ENCODE measurements around the gene ARHGAP10. TPM values are rescaled to one million over a fixed set of nuclear protein-coding genes. Genes with fewer than 3 reads are reported as not detected.

ARHGAP10 gene
- total RNA-seq, 2 donors from 2014 or later = 36.1 to 43.5 TPM

- Histone ChIP-seq H3K9me3 (no peaks in the 10 kb centered on the region), H3K36me3 (no peaks in the 10 kb centered on the region), H3K4me1 (peaks cover 0 to 41% of the 10 kb centered on the region in 2 donors), H3K27me3 (no peaks in the 10 kb centered on the region), H3K4me3 (no peak overlapping the region), H3K27ac (peak overlapping the region in 1 of 2 donors; percentile 15)
- DNase-seq (ENCODE audit: low spot score) = no peak
- no peak for TF ChIP-seq CTCF (IDR thresholded peaks at IDR 0.05)
Observed at GRCh38 chr4:147801820-147802219, 69.9 kb downstream of the ARHGAP10 start.

- Histone ChIP-seq H3K27ac (peak overlapping the region in 1 of 2 donors; percentile 15), H3K4me3 (no peak overlapping the region), H3K9me3 (no peaks in the 10 kb centered on the region), H3K36me3 (no peaks in the 10 kb centered on the region), H3K4me1 (peaks cover 0 to 41% of the 10 kb centered on the region in 2 donors), H3K27me3 (no peaks in the 10 kb centered on the region)
- DNase-seq (ENCODE audit: low spot score) = no peak
- no peak for TF ChIP-seq CTCF (IDR thresholded peaks at IDR 0.05)
Observed at GRCh38 chr4:147802346-147802745, 70.5 kb downstream of the ARHGAP10 start.

- Histone ChIP-seq H3K4me1 (peaks cover 0 to 48% of the 10 kb centered on the region in 2 donors), H3K36me3 (no peaks in the 10 kb centered on the region), H3K4me3 (no peak overlapping the region), H3K27ac (no peak overlapping the region), H3K27me3 (no peaks in the 10 kb centered on the region), H3K9me3 (no peaks in the 10 kb centered on the region)
- no peak for DNase-seq (ENCODE audit: low spot score)
- no peak for TF ChIP-seq CTCF (IDR thresholded peaks at IDR 0.05)
Observed at GRCh38 chr4:147805946-147806345, 74.1 kb downstream of the ARHGAP10 start.

GRCh38 chr4:147808447-147808846 is 76.6 kb downstream of the ARHGAP10 start:
- no peaks in the 10 kb centered on the region for H3K36me3 ChIP-seq
- no peaks in the 10 kb centered on the region for H3K9me3 ChIP-seq
- H3K27me3 ChIP-seq = no peaks in the 10 kb centered on the region
- peaks cover 0 to 55% of the 10 kb centered on the region in 2 donors for H3K4me1 ChIP-seq
- no peak overlapping the region for H3K4me3 ChIP-seq
- H3K27ac ChIP-seq = no peak overlapping the region
- no peak for DNase-seq (ENCODE audit: low spot score)
- TF ChIP-seq CTCF (IDR thresholded peaks at IDR 0.05) = no peak

- Histone ChIP-seq H3K27me3 (no peaks in the 10 kb centered on the region), H3K36me3 (no peaks in the 10 kb centered on the region), H3K9me3 (no peaks in the 10 kb centered on the region), H3K4me1 (peaks cover 0 to 62% of the 10 kb centered on the region in 2 donors), H3K4me3 (no peak overlapping the region), H3K27ac (no peak overlapping the region)
- DNase-seq (ENCODE audit: low spot score) = no peak
- no peak for TF ChIP-seq CTCF (IDR thresholded peaks at IDR 0.05)
Observed at GRCh38 chr4:147809211-147809610, 77.3 kb downstream of the ARHGAP10 start.

- no peak for DNase-seq (ENCODE audit: low spot score)
- H3K4me3 ChIP-seq = no peak overlapping the region
- no peak for TF ChIP-seq CTCF (IDR thresholded peaks at IDR 0.05)
- H3K9me3 ChIP-seq = no peaks in the 10 kb centered on the region
- H3K4me1 ChIP-seq = peaks cover 0 to 81% of the 10 kb centered on the region in 2 donors
- H3K27ac ChIP-seq = peak overlapping the region in 1 of 2 donors; percentile 84
- no peaks in the 10 kb centered on the region for H3K36me3 ChIP-seq
- no peaks in the 10 kb centered on the region for H3K27me3 ChIP-seq
Observed at GRCh38 chr4:147811878-147812277, 80.0 kb downstream of the ARHGAP10 start.

Measured in right atrium auricular region (tissue), 2 donors.